Skin epidermis (tissue), 12 donors: ENCODE measurements around the gene MANSC4.

Source experiments
- H3K27ac ChIP-seq, 21 experiments: fragments of 200-600 bp; sonication (generic) in 11 of 21; one replicate each; pipeline ENCODE4 v1.5.0; 2020; ENCODE audit warnings: mild to moderate bottlenecking in 3 of 21, inconsistent platforms in 2 of 21, moderate library complexity in 2 of 21
- H3K4me3 ChIP-seq, 7 experiments: fragments of 200-600 bp; sonication (generic) in 2 of 7; one replicate each; pipeline ENCODE4 v1.5.0; 2020; ENCODE audit warnings: inconsistent platforms in 2 of 7, mild to moderate bottlenecking in 2 of 7, moderate library complexity in 1 of 7

The MANSC4 gene

DNA sequence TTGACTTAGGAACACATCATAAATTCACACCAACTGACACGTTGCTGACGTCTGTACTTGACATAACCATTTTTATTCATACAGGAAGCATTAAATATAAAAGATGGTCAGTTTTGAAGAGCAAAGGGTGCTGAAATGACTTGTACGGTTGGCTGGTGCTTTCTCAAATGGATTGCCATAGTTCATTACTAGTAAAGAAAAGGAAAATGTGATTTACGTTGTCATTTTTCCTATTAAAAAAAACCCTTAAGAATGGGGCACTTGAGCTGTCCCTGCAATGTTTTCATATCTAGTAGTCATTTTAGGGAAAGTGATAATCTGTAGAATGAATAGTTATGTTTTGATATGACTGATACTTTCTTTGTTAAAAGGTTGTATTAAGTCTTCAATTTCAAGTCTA is 22.5 kb upstream of the MANSC4 start:
- H3K4me3 ChIP-seq = no peak overlapping the region
- H3K27ac ChIP-seq = no peak overlapping the region

GRCh38 chr12:27801630-27802029 is 21.6 kb upstream of the MANSC4 start:
- H3K27ac ChIP-seq = no peak overlapping the region

GRCh38 chr12:27800819-27801218 is 20.8 kb upstream of the MANSC4 start:
- Histone ChIP-seq H3K27ac (no peak overlapping the region), H3K4me3 (no peak overlapping the region)

More at GRCh38 chr12:27801630-27802029, 21.6 kb upstream of the MANSC4 start:
- no peak overlapping the region for H3K4me3 ChIP-seq

DNA sequence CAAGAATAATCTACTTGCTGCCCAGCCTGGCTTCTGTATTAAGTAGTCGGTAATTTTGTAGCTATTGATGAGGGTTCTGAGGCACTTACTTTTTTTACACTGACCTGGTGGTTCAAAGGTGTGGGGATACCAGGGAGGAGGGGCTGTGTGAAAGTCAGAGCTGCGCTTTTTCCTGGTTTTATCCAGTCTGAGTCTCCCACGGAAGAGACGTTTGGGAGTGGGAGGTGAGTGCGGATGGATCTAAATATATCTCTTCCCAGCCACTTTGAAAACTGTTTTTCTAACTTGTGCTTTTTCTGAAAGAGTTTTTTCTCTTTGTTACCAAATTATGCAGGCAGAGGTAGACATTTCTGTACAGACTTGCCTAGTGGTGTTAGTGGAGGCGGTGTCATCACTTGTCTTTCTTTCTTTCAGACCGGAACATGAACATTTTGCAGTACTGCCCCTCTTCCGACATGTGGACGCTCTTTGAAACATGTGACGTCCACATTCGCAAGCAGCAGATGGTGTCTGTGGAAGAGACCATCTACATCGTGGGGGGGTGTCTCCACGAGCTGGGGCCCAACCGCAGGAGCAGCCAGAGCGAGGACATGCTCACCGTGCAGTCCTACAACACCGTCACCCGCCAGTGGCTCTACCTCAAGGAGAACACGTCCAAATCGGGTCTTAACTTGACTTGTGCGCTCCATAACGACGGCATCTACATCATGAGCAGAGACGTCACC is 17.4 kb upstream of the MANSC4 start:
- Histone ChIP-seq H3K4me3 (no peak overlapping the region), H3K27ac (no peak overlapping the region)

GRCh38 chr12:27796128-27796527 is 16.1 kb upstream of the MANSC4 start:
- H3K4me3 ChIP-seq = no peak overlapping the region
- no peak overlapping the region for H3K27ac ChIP-seq

- H3K27ac ChIP-seq = no peak overlapping the region
- no peak overlapping the region for H3K4me3 ChIP-seq
These were observed 15.0 kb upstream of the MANSC4 start for GRCh38 chr12:27794818-27795584.

DNA sequence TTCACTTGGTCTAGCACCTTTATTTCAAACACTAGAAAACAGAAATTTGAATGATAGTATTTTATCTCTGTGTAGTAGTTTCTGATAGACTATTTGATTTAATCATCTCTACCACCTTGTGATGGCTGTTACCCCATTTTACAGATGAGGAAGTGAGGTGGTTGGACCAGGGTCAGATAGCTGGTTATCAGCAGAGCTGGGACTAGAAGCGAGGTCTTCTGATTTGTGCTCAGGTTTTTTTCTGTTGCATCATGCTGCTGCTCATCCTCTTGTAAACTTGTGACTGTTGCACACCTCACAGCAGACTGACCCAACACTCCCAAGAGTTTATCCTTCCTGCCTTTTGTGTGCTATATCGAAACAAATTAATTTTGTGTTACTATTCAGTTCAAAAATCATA is 10.1 kb upstream of the MANSC4 start:
- no peak overlapping the region for H3K27ac ChIP-seq
- no peak overlapping the region for H3K4me3 ChIP-seq

DNA sequence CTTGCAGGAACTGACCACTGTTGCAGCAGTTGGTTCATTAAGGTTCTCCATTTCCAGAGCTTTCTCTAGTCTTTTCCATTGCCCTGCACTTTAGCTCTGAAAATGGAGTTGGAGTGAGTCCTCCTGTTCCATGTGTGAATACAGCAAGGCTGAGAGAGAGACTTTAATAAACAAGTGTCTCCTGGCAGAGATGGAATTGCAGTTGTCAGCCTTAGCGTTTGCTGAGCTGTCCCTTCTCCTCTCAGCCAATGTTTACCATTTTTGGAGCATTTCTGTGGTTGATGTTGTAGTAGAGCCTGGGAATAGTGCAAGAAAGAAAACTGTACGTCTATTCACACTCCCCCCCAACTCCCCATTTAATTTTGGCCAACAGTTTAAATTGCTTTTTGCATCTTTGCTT is 7.5 kb upstream of the MANSC4 start:
- Histone ChIP-seq H3K4me3 (no peak overlapping the region), H3K27ac (no peak overlapping the region)

GRCh38 chr12:27785882-27786570 is 6.0 kb upstream of the MANSC4 start:
- no peak overlapping the region for H3K4me3 ChIP-seq
- no peak overlapping the region for H3K27ac ChIP-seq

DNA sequence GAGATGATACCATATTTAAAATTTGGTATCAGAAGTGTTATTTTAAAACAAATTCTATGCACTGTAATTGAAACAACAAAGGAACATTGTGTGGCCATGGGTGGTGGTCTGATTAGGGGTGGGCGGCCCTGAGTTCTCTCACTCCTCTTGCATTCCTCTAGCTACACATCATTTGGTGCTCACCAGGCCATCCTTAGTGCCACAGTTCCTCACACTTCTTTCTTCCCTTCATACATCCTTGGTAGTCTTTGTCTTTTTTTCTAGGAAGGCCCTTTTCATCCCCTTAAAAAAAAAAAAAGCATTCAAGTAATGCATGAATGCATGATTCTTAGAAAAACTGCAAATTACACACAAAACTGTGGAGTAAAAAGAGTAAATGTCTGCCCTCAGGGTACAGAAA is 2.4 kb upstream of the MANSC4 start:
- H3K27ac ChIP-seq = no peak overlapping the region
- H3K4me3 ChIP-seq = no peak overlapping the region

GRCh38 chr12:27781680-27782079 is 1.6 kb upstream of the MANSC4 start:
- Histone ChIP-seq H3K4me3 (peak overlapping the region in 1 of 7 experiments; percentile 85), H3K27ac (peak overlapping the region in 3 of 21 experiments; percentile 21 to 81 (median 75))

DNA sequence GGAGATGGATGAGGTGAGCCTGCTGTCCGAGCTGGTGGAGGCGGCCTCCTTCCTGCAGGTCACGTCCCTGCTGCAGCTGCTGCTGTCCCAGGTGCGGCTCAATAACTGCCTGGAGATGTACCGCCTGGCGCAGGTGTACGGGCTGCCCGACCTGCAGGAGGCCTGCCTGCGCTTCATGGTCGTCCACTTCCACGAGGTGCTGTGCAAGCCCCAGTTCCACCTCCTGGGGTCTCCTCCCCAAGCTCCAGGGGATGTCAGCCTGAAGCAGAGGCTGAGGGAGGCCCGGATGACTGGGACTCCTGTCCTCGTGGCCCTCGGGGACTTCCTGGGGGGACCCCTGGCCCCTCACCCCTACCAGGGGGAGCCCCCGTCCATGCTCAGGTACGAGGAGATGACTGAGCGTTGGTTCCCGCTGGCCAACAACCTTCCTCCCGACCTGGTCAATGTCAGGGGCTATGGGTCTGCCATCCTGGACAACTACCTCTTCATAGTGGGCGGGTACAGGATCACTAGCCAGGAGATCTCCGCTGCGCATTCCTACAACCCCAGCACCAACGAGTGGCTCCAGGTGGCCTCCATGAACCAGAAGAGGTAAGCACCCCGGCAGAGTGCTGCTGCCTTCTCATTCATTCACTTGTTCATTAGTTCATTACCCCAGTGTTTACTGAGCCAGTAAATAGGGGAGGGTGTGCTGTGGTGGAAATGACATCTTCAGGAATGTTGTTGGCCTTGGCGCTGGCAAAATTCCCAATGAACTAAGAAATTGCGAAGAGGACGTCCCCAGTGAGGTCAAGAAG is 774 bp upstream of the MANSC4 start:
- Histone ChIP-seq H3K4me3 (peak overlapping the region; percentile 63 to 89 (median 74)), H3K27ac (peak overlapping the region; percentile 36 to 94 (median 87))

GRCh38 chr12:27779416-27779919 is 568 bp downstream of the MANSC4 start:
- Histone ChIP-seq H3K4me3 (peak overlapping the region; percentile 63 to 89 (median 74)), H3K27ac (peak overlapping the region; percentile 36 to 94 (median 87))

- Histone ChIP-seq H3K27ac (no peak overlapping the region), H3K4me3 (no peak overlapping the region)
These were observed 1.8 kb downstream of the MANSC4 start for GRCh38 chr12:27778206-27778605.

- H3K4me3 ChIP-seq = no peak overlapping the region
- H3K27ac ChIP-seq = no peak overlapping the region
These were observed 2.9 kb downstream of the MANSC4 start for GRCh38 chr12:27777141-27777540.

GRCh38 chr12:27772328-27773049 is 7.5 kb downstream of the MANSC4 start:
- H3K27ac ChIP-seq = no peak overlapping the region
- H3K4me3 ChIP-seq = no peak overlapping the region

- no peak overlapping the region for H3K27ac ChIP-seq
These were observed 8.3 kb downstream of the MANSC4 start for GRCh38 chr12:27771481-27772327.

DNA sequence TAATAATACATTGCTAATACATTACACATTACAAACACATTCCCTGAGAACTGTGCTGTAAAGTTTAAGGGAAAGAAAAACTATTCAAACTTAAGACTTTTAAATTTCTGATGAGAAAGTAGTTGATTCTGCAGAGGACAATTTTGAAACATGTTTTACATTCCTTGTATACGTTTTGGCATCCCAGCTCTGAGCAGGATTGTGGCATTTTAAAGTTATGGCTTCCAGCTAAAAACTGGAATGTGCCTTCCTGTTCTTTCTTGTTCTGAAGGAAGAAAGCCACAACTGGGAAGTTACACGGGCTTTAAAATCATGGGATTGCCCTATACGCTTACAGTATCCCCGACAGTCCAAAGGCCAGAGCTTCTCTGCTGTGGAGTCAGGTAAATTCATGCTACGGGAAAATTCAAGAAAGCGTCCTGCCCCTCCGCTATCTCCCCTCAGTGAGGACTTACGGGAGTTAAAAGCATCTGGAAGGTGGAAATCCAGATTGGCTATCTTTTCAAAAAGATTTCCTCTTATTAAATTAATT is 10.8 kb downstream of the MANSC4 start:
- H3K27ac ChIP-seq = no peak overlapping the region
- H3K4me3 ChIP-seq = no peak overlapping the region

More at GRCh38 chr12:27771481-27772327, 8.3 kb downstream of the MANSC4 start:
- H3K4me3 ChIP-seq = no peak overlapping the region
